NCI-H526 treated with DMSO at 0.1 percent for 48 hours (cell line): Measurements from ENCODE around the gene TSC22D1.
"Not testable (repeated sequence)": the region's sequence is repeated elsewhere in the genome, so short reads cannot be mapped to it uniquely, and the experiment has no call there.

Experiments used
- DNase-seq: peaks from one replicate; lab custom pipeline; 2025; lab: John Stamatoyannopoulos, UW

TSC22D1 gene

DNA sequence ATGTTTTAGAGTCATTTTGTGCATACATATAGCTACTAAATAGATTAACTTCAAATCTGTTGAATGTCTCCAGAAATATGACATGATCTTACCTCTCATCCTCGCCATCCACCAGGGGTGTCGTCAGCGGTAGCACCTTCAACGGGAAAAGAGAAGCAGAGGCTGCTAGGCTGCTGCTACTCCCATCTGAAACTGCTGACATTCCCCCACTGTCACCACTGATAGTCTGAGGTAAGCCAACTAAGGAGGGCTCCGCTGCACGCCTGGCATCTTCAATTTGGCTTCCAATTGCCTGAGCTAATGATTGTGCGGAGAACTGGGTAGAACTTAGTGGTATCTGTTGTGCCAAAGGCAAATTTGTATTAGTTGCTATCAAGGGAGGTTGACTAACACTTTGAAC, 3.1 kb downstream of the TSC22D1 start:
- no peak for DNase-seq

DNA sequence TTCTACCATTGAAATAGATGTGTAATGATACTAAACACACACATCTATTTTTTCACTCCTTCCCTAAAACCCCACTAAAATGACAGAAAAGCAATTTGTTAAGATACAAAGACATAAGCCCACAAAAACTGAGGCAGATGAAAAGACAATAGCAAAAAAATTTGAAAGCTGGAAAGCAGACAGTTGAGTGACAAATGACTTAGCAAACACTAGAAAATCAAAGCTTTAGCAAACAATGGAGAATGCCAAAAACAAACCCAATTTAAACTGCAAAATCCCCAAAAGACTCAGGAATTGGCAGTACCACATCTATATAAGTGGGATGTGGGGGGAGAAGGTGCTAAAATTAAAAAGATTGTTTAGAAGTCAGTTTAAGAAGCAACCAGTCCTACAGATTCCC, 9.5 kb downstream of the TSC22D1 start:
- DNase-seq = no peak

DNA sequence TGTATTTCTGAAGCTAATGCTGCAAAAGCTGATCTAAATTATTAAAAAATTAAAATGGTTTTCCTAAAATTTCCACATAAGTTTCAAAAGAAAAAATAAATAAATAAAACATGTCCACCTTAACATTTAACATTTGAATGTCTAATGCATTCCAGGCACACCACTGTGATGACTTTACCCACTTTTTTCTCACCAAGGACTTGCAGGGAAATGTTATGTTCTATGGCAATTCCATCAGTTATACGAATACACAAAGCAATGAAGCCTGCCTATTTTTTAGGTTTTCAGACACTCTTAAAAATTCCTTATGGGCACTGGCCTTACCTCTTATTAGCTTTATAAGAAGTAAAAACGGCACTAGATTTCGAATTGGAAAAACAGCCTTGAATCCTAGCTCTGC, 10.2 kb downstream of the TSC22D1 start:
- no peak for DNase-seq

DNA sequence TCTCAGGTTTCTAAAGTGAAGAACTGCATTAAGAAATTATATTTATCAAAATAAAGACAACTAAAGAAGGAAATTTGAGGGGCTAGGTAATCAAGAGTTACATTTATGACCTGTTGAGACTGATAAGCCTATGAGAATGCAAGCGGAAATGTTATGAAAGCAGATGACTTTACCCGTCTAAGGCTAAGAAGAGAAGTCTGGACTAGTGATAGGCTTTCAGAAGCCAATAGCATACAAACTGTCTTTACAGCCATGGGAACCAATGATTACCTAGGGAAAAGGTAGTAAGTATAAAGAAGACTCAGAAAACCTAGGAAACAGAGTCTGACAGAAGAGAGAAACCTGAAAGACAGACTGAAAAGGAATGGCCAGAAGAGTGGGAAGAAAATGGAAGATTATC, 11.2 kb downstream of the TSC22D1 start:
- no peak for DNase-seq

DNA sequence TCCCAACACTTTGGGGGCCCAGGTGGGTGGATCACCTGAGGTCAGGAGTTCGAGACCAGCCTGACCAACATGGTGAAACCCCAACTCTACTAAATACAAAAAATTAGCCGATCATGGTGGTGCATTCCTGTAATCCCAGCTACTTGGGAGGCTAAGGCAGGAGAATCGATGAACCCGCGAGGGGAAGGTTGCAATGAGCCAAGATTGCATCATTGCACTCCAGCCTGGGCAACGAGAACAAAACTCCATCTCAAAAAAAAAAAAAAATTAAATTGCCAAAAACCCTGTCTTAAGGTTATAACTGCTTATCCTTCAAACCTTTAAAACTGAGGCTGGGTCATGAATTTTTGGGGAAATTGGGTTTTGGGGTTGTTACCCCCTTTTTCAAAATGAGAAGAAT, 13.3 kb downstream of the TSC22D1 start:
- not testable (repeated sequence) for DNase-seq

DNA sequence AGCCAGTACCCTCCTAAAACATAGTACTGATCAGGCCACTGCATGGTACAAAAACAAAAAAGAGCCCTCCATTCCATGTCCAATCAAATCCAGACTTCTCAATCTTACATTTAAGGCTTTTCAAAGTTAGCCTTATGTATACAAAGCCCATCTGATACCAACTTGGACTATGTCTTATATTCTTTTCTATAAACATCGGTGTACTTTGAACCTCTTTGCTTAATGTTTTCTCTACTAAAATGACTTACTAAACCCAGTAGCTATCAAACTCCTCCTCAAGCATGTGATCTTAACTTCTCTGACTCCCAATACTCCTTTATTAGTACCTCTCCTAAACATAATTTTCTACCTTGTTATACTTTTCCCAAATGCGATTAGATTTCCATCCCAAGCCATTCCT, 14.8 kb downstream of the TSC22D1 start:
- no peak for DNase-seq

DNA sequence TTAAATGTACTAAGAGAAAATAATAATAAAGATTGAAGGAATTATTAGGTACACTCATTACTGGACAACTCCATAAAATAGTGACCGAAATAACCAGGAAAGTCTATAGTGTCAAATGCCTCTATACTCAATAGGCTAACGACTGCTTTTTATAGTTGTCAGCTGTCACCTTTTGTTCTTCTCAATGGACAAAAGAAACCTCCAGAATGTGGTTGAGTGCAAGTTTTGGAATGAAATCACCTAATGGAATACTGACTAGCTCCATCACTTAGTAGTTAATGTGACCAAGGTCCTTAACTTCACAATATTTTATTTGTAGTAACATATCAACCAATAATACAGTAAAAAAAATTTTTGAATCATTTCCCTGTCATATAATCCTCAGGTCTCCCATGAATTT, 18.1 kb downstream of the TSC22D1 start:
- DNase-seq = no peak

DNA sequence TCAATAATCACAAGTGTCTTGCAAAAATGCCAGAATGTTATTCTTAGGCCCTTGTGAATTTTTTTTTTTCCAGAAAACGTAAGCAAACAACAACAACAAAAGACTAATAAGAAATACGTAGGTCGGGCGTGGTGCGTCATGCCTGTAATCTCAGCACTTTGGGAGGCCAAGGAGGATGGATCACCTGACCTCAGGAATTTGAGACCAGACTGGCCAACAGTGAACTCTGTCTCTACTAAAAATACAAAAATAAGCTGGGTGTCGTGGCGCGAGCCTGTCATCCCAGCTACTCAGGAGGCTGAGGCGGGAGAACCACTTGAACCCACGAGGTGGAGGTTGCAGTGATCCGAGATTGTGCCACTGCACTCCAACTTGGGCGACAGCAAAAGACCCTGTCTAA, 20.9 kb downstream of the TSC22D1 start:
- no peak for DNase-seq

DNA sequence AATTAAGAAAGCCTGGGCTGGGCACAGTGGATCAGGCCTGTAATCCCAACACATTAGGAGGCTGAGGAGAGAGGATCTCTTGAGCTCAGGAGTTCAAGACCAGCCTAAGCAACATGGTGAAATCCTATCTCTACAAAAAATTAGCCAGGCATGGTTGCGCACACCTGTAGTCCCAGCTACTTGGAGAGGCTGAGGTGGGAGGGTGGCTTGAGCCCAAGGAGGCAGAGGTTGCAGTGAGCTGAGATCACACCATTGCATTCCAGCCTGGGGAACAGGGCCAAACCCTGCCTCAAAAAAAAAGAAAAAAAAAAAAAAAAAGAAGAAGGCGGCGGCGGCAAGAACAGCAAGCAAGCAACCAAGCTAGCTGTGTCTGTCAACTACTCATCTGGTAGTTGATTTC, 26.7 kb downstream of the TSC22D1 start:
- no peak for DNase-seq

DNA sequence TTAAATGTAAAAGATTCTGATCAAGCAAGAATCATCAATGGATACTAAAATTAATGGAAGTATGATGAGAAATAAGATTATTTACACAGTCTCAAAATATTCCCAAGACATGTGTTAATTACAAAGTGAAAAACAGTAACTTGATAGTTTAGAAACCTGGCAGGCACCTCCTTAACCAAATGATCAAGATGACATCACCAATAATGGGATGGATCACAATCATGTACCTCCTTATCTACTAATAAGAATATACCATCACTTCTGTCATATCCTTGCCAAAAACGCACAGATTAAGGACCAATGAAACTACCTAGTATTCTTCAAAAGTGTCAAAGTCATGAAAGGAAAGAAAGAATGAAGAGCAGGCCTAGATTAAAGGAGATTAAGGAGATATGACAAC, 30.0 kb downstream of the TSC22D1 start:
- no peak for DNase-seq

DNA sequence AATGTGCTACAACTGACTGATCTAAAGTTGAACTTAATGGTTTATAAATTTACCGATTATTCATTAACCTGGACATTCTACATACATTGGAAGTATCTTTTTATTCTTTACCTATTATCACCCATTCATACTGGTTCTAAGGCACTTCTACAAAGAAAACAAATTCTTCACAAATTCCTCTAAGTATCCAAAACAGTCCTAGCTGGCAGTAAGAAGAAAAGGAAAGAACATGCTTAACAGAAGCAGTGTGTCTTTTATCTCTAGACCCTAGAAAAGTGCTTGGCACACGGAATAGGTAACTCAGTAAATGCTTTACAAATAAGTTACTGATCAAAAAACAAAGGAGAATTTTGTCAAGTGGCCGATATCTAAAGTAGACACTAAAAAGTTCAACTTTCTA, 32.8 kb downstream of the TSC22D1 start:
- DNase-seq = no peak

DNA sequence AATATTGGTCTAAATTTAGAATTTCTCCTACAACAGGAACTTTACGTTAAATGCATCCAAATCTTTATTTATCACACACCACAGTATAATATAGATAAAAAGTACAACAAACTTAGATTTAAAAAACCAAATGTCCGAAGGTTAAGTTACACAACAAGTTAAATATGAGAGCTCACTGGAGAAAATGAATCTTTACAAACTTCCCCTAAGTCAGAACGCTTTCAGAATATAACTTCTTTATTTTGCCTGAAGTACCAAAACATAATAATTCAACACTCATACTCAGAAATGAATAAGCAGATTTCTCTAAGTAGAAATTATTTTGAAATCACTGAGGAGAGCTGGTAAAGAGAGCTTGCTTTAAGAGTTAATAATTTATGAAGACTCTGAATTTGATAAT, 33.8 kb downstream of the TSC22D1 start:
- DNase-seq = no peak

DNA sequence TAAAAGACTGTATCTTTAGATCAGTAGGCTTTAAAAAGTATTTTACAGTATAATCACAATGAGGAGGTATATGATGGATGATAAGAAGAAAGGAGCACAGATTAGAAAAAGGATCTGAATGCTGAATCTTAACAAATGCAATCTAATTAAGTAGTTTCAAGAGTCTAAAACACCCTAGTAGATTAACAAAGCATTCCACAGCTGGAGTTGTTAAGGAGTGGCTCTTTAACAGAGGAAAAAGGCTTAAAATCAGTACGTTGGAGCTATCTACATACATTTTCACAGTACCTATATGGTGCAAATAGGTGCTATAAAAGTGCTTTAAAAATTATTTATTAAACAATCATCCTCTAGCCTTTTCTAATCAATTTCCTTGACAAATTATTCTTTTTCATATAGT, 34.5 kb downstream of the TSC22D1 start:
- no peak for DNase-seq

DNA sequence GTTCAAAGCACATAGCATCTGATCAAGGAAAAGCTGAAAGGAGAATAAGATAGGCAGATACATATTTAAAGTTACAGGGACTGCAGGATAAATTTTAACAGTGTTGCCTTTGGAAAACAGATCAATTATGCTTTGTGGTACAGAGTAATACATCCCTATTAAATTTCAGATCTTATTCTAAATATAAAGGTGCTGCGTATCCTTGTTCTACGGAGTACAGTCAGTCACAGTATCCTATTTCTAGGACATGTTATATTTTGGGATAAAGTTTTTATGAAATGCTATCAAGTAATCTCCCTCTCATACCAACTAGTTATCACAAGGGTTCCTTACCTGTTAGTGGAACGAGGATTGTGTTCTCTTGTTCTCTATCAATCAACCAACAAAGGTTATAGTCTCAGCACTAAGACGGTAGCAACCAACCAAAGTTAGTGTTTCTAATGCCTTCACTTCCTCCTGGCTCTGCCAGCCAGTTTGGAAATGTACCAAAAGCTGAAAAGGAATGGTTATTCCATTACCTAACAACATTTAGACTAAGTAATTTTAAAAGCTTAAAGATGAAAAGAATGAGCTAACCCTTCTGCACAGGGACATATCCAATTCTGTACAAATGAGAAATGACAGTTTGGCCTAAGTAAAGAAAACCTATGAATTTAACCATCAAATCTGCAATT, 35.2 kb downstream of the TSC22D1 start:
- no peak for DNase-seq

DNA sequence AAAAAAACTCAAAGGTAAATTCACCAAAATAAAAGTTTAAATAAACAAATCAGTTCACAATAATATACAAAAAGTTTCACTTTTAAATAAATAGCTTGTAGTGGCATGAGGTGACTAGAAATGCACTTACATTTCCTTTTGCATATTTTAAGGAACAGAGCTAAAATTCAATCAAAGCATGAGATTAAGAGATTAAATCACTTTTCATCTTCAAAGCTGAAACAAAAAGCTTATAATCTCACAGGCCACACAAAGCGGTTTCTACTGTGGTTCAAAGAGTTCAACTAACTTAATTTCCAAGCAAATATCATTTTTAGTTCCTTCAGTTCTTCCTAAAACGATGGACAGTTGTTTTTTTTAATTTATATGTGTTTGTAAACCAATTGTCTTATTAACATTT, 38.9 kb downstream of the TSC22D1 start:
- DNase-seq = no peak

DNA sequence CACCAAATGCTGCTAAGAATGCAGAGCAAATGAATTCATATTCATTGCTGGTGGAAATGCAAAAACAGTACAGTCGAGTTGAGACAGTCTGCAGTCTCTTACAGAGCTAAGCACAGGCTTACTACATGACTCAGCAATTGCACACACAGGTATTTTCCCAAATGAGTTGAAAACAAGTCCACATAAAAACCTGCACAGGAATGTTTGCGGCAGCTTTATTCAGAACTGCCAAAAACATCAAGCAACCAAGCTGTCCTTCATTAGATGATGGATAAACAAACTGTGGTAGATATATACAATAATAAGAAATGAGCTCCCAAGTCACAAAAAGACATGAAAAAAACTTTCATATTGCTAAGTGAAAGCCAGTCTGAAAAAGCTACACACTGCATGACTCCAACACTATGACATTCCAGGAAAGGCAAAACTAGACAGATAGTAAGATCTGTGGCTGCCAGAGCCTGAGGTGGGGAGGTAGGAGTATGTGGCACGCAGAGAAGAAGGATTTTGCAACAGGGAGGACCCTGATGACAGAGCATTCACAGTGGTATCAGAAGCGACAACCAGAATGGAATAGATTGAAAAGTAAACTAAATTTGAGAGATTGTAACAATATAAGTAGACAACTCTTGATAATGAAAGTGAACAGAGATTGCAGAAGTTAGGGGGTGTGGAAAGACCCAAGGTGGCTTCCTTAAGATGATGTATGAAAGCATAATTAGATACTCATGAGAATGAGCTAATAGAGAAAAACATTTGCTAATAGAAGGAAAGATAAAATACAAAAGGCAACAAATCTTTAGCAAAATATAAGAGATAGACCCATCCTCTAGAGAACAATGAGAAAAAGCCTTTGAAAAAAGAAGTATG, 52.7 kb downstream of the TSC22D1 start:
- no peak for DNase-seq

DNA sequence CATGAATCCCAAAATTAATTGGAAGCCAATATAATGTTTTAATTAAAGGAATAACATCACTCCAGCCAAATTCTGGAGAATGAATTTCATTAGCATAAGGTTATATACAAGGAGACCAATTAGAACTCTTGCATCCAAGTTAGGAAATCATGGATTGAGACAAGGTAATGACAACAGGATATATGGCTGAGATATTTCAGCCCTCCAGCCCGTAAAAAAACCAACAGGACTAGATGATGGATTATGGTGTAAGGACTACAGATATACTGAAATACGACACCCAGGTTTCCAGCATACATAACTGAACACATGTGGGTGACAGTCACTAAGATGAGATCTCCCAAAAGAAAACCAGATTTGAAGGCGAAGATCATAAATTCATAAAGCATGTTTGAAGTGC, 56.5 kb downstream of the TSC22D1 start:
- no peak for DNase-seq

DNA sequence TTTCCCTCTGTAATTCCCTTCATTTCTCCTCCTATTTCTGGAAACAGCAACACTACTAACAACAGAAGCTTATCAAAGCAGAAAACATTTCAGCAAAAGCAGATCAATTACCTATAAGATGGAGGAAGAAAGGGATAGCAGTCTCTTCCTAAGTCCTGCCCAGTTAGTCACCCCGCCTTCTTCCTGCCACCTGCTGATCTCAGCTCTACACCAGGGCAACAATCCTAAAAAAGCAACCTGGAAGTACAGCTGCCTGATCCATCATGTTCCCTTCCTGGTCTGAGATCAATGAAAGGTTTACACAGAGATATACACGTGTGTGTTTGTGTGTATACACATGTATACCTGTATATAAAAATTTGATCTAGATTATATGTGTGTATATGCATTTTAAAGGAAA, 59.4 kb downstream of the TSC22D1 start:
- DNase-seq = no peak

DNA sequence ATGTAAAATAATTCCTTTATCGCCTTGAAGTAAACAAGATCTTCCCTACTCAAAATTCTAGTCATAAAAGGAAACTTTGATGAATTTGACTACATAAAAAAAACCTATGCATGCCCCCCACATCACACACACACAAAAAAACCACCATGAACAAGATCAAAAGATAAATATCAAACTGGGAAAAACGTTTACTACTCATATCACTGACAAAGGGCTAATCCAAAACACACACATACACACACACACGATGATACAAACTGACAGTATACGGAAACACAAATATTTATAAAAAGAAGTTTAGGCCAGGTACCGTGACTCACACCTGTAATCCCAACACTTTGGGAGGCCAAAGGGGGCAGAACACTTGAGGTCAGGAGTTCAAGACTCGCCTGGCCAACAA, 61.9 kb downstream of the TSC22D1 start:
- no peak for DNase-seq

DNA sequence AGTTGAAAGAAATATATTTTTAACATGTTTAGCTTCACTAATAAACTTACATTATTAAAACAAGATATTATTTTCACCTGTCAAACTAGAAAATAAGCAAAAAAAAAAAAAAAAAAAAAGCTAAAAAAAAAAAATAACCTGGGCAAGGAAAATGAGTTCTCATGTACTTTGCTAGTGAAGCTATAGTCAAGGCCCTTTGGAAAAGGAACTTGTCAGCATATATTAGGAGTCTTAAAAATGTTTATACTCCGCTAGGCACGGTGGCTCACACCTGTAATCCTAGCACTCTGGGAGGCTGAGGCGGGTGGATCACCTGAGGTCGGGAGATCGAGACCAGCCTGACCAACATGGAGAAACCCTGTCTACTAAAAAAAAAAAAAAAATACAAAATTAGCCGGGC, 66.3 kb downstream of the TSC22D1 start:
- DNase-seq = not testable (repeated sequence)

DNA sequence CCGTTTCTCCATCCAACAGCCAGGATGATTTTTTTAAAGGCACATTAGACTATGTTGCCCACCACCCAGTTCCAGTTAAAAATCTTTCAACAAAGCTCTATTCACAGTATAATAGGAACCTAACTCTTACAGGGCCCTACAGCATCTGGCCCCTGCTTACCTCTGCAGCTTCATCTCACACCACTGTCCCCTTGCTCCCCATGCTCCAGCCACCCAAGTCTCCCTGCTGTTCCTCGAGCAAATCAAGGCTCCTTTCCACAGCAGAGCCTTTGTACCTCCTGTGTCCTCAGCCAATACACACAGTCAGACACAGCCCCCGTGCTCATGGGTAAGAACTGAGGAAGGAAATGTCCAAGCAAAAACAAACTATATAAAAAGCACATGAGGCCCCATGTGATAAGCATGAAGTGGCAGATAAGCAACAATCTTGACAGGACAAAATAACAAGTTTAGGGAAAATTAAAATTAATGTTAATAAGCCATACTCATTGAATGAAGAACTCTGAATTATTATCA, 67.5 kb downstream of the TSC22D1 start:
- no peak for DNase-seq

DNA sequence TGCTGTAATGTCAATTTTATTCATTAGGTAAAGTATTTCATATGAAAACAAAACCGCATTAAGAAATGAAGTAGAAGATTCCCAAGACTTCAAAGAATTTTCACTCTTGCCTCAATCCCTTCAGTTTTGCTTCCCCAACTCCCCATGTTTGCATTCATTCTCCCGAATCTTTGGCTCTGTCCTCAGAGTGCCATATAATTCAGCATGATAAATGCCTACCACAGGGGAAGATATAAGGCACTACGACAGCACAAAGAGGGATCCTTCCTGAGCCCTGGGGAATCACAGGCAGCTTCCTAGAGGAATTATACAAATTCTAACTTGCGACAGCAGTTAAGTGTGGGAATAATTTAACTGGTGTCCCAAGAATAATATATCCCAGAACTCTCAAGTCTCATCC, 68.5 kb downstream of the TSC22D1 start:
- DNase-seq = no peak

DNA sequence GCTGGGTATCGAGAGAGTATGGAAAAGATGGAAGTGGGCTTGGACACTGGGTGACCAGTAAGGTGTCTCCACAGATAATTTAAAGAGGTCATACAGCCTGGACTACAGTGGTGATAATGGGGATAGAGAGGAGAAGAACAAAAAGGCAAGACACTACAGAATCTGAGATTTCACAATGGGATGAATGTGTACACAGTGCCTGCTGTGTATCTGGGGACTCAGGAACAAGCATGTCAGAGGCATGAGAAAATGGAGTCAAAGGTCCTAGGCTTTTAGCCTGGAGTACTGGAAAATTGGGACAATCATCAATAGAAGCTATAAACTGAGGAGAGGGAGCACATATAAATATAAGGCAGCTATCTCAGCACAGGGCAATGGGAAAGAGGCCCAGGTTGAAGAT, 69.4 kb downstream of the TSC22D1 start:
- no peak for DNase-seq

DNA sequence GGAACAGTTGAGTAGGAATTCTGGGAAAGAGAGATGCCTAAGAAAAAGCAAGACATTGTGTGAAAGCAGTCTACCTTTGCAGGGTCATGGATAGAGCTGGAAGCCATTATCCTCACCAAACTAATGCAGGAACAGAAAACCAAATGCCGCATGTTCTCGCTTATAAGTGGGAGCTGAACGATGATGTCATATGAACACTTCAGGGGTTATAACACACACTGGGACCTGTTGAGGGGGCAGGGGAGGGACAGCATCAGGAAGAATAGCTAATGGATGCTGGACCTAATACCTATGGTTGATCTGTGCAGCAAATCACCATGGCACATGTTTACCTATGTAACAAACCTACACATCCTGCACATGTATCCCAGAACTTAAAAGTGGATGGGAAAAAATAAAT, 69.9 kb downstream of the TSC22D1 start:
- DNase-seq = no peak
